Common myeloid progenitor, CD34-positive (primary cell): ENCODE measurements around the gene CNPY1.

ENCODE experiments used
- CTCF ChIA-PET: fragments of 350-600 bp; sonication (Branson Sonifier 250); formaldehyde crosslinking; loops from one replicate; lab custom pipeline; 2021; ENCODE audit warnings: antibody characterized with exemption; lab: Charles Lee
- POLR2A ChIA-PET: fragments of 350-600 bp; sonication (Branson Sonifier 250); formaldehyde crosslinking; loops from one replicate; lab custom pipeline; 2021; ENCODE audit warnings: antibody characterized with exemption; lab: Charles Lee
- DNase-seq, 3 donors: peaks; one replicate each; pipeline versions ENCODE4 v3.0.0 to v3.0.0-alpha.2; 2013
- H3K27ac ChIP-seq, 2 experiments: 1 replicate in 1 of 2; 2 replicates in 1 of 2; pipeline ENCODE4 v1.7.0; 2013; ENCODE audit warnings: inconsistent platforms in 2 of 2, low read length in 2 of 2, mild to moderate bottlenecking in 2 of 2, low read depth in 1 of 2, moderate library complexity in 1 of 2; ENCODE audit not compliant: severe bottlenecking in 2 of 2, insufficient read depth in 1 of 2, poor library complexity in 1 of 2
- H3K27me3 ChIP-seq, 5 experiments: replicated peaks in 2 of 5; 1 replicate in 3 of 5; 2 replicates in 2 of 5; pipeline versions ENCODE4 v1.6.1 to v1.7.0; 2013; ENCODE audit warnings: low read length in 4 of 5, mild to moderate bottlenecking in 2 of 5, moderate library complexity in 2 of 5, inconsistent platforms in 1 of 5; ENCODE audit not compliant: insufficient read depth in 5 of 5, control insufficient read depth in 4 of 5
- H3K36me3 ChIP-seq, 4 experiments: 1 replicate in 2 of 4; 2 replicates in 2 of 4; pipeline versions ENCODE4 v1.6.1 to v1.7.0; 2013; ENCODE audit warnings: low read length in 3 of 4, control low read depth in 1 of 4, mild to moderate bottlenecking in 1 of 4; ENCODE audit not compliant: control insufficient read depth in 4 of 4, insufficient read depth in 4 of 4
- H3K4me1 ChIP-seq, 4 experiments: 1 replicate in 3 of 4; 2 replicates in 1 of 4; pipeline versions ENCODE4 v1.6.1 to v1.7.1; 2013; ENCODE audit warnings: low read length in 3 of 4, mild to moderate bottlenecking in 3 of 4, control low read depth in 1 of 4, inconsistent platforms in 1 of 4, moderate library complexity in 1 of 4; ENCODE audit not compliant: control insufficient read depth in 4 of 4, insufficient read depth in 4 of 4; ENCODE audit errors: control extremely low read depth in 1 of 4
- H3K4me3 ChIP-seq, 7 experiments: 1 replicate in 4 of 7; 2 replicates in 3 of 7; pipeline versions ENCODE4 v1.5.1 to v1.7.0; 2013; ENCODE audit warnings: mild to moderate bottlenecking in 7 of 7, low read length in 6 of 7, moderate library complexity in 6 of 7, inconsistent platforms in 2 of 7, low read depth in 2 of 7, control low read depth in 1 of 7; ENCODE audit not compliant: insufficient read depth in 4 of 7, control insufficient read depth in 1 of 7; ENCODE audit errors: extremely low read depth in 1 of 7
- H3K9me3 ChIP-seq, 5 experiments: 1 replicate in 4 of 5; 2 replicates in 1 of 5; pipeline versions ENCODE4 v1.6.1 to v1.7.1; 2013; ENCODE audit warnings: low read length in 4 of 5, mild to moderate bottlenecking in 2 of 5, inconsistent platforms in 1 of 5, low read depth in 1 of 5, moderate library complexity in 1 of 5; ENCODE audit not compliant: control insufficient read depth in 4 of 5, insufficient read depth in 2 of 5; ENCODE audit errors: control extremely low read depth in 1 of 5
- WGBS: methylation state at CpG from one replicate; pipeline ENCODE4 v1.1.5; 2013; ENCODE audit not compliant: insufficient coverage; 5-methylcytosine and 5-hydroxymethylcytosine counted together

The CNPY1 gene

GRCh38 chr7:155553871-155554270 lies 7.5 kb upstream of the CNPY1 start:
- Histone ChIP-seq H3K27me3 (peaks cover 0 to 11% (median 0%) of the 10 kb centered on the region in 5 experiments), H3K9me3 (peaks cover 0 to 10% (median 0%) of the 10 kb centered on the region in 5 experiments), H3K4me3 (no peak overlapping the region), H3K36me3 (no peaks in the 10 kb centered on the region), H3K4me1 (no peaks in the 10 kb centered on the region), H3K27ac (no peak overlapping the region)
- DNase-seq = no peak
- POLR2A ChIA-PET = no interaction called here
- CTCF ChIA-PET = no interaction called here
- 100% methylated on average over 2 of the region's 3 CpGs for WGBS

GRCh38 chr7:155551785-155552611 lies 5.6 kb upstream of the CNPY1 start:
- Histone ChIP-seq H3K9me3 (peaks cover 0 to 10% (median 0%) of the 10 kb centered on the region in 5 experiments), H3K4me1 (no peaks in the 10 kb centered on the region), H3K27ac (no peak overlapping the region), H3K4me3 (no peak overlapping the region), H3K27me3 (peaks cover 0 to 9% (median 0%) of the 10 kb centered on the region in 5 experiments), H3K36me3 (no peaks in the 10 kb centered on the region)
- 93% methylated on average over 11 of the region's 15 CpGs for WGBS
- no peak for DNase-seq
- CTCF ChIA-PET = interaction anchor here (0.6 kb wide), 1 partner anchor 92 kb away, joined by 3 read pairs; the partner anchor contains the start of gene RBM33
- POLR2A ChIA-PET = no interaction called here

GRCh38 chr7:155550916-155551315 lies 4.6 kb upstream of the CNPY1 start:
- WGBS = 94% methylated on average over 8 of the region's 12 CpGs
- POLR2A ChIA-PET = no interaction called here

GRCh38 chr7:155549226-155549625 lies 2.9 kb upstream of the CNPY1 start:
- Histone ChIP-seq H3K36me3 (no peaks in the 10 kb centered on the region), H3K9me3 (peaks cover 0 to 10% (median 0%) of the 10 kb centered on the region in 5 experiments), H3K4me3 (no peak overlapping the region), H3K27me3 (peaks cover 0 to 10% (median 0%) of the 10 kb centered on the region in 5 experiments), H3K27ac (no peak overlapping the region), H3K4me1 (no peaks in the 10 kb centered on the region)
- 98% methylated on average over 8 of the region's 10 CpGs for WGBS
- CTCF ChIA-PET = no interaction called here
- no peak for DNase-seq
- POLR2A ChIA-PET = no interaction called here

More at GRCh38 chr7:155550916-155551315, 4.6 kb upstream of the CNPY1 start:
- Histone ChIP-seq H3K36me3 (no peaks in the 10 kb centered on the region), H3K27me3 (peaks cover 0 to 8% (median 0%) of the 10 kb centered on the region in 5 experiments), H3K4me1 (no peaks in the 10 kb centered on the region), H3K4me3 (no peak overlapping the region), H3K9me3 (peaks cover 0 to 10% (median 0%) of the 10 kb centered on the region in 5 experiments), H3K27ac (no peak overlapping the region)
- DNase-seq = no peak
- CTCF ChIA-PET = no interaction called here

GRCh38 chr7:155547161-155547791 lies 917 bp upstream of the CNPY1 start:
- H3K27ac ChIP-seq = no peak overlapping the region
- ChIA-PET POLR2A (no interaction called here), CTCF (no interaction called here)
- WGBS = 96% methylated on average over 10 of the region's 12 CpGs
- no peaks in the 10 kb centered on the region for H3K36me3 ChIP-seq
- H3K4me3 ChIP-seq = no peak overlapping the region
- H3K4me1 ChIP-seq = no peaks in the 10 kb centered on the region
- DNase-seq = no peak
- peaks cover 0 to 18% (median 2%) of the 10 kb centered on the region in 5 experiments for H3K27me3 ChIP-seq
- H3K9me3 ChIP-seq = peaks cover 0 to 6% (median 0%) of the 10 kb centered on the region in 5 experiments

- Histone ChIP-seq H3K9me3 (no peaks in the 10 kb centered on the region), H3K4me1 (no peaks in the 10 kb centered on the region), H3K27ac (no peak overlapping the region), H3K4me3 (no peak overlapping the region), H3K27me3 (peaks cover 0 to 32% (median 7%) of the 10 kb centered on the region in 5 experiments), H3K36me3 (no peaks in the 10 kb centered on the region)
- ChIA-PET POLR2A (no interaction called here), CTCF (interaction anchor here (1.5 to 1.6 kb wide), 2 partner anchors 12 to 14 kb away, joined by 3 to 6 read pairs; no protein-coding TSS in a partner anchor)
- DNase-seq = no peak
- 58% methylated on average over 2 of the region's 9 CpGs for WGBS
Observed at GRCh38 chr7:155545348-155545747, 1.0 kb downstream of the CNPY1 start.

- CTCF ChIA-PET = interaction anchor here (0.9 to 1.7 kb wide), 4 partner anchors 10 to 20 kb away, joined by 3 to 6 read pairs (median 4); no protein-coding TSS in a partner anchor
- POLR2A ChIA-PET = no interaction called here
- no peaks in the 10 kb centered on the region for H3K4me1 ChIP-seq
- WGBS = 97% methylated on average over 7 of the region's 7 CpGs
- H3K27ac ChIP-seq = no peak overlapping the region
- H3K36me3 ChIP-seq = no peaks in the 10 kb centered on the region
- H3K4me3 ChIP-seq = no peak overlapping the region
- DNase-seq = no peak
- no peaks in the 10 kb centered on the region for H3K9me3 ChIP-seq
- peaks cover 2 to 40% (median 8%) of the 10 kb centered on the region in 5 experiments for H3K27me3 ChIP-seq
Observed at GRCh38 chr7:155544485-155544884, 1.9 kb downstream of the CNPY1 start.
